Panc1 (cell line): ENCODE results near the gene HHAT. TPM values are rescaled to one million over a fixed set of nuclear protein-coding genes. Genes with fewer than 3 reads are reported as not detected.

ENCODE experiments used
- ATAC-seq: fragments of 200-7000 bp; cut with Tn5 transposase; 2 replicates; pipeline ENCODE4 v1.9.1; 2020; ENCODE audit warnings: mild to moderate bottlenecking, moderate library complexity
- BruUV-seq: library from RNA; stranded (reverse); fragments of 400-500 nt; replicated peaks from 2 replicates; lab custom pipeline; 2021; lab: Mats Ljungman, UMichigan
- CTCF ChIA-PET: fragments of 300-600 bp; sonication (Branson Sonifier 250); formaldehyde crosslinking; loops from one replicate; lab custom pipeline; 2022; ENCODE audit warnings: antibody characterized with exemption; lab: Charles Lee
- POLR2A ChIA-PET: fragments of 300-600 bp; sonication (Branson Sonifier 250); formaldehyde crosslinking; loops from one replicate; lab custom pipeline; 2022; ENCODE audit warnings: antibody characterized with exemption; lab: Charles Lee
- DNase-seq: peaks from one replicate; pipeline ENCODE4 v3.0.0-alpha.2; 2010; ENCODE audit warnings: low read depth, low spot score
- H3K27ac ChIP-seq: 2 replicates; pipeline ENCODE4 v1.5.1; 2011; ENCODE audit warnings: mild to moderate bottlenecking, low read length, inconsistent platforms
- H3K27me3 ChIP-seq: fragments of 200-500 bp; sonication (Bioruptor generic); 2 replicates; pipeline ENCODE4 v1.6.0; 2014; ENCODE audit warnings: low read length, inconsistent platforms; ENCODE audit not compliant: control insufficient read depth, insufficient read depth
- H3K36me3 ChIP-seq: fragments of 200-500 bp; sonication (Bioruptor generic); 2 replicates; pipeline ENCODE4 v1.5.1; 2014; ENCODE audit warnings: inconsistent platforms, mild to moderate bottlenecking, low read length, moderate library complexity; ENCODE audit not compliant: control insufficient read depth, insufficient read depth
- H3K4me1 ChIP-seq: 2 replicates; pipeline ENCODE4 v1.5.1; 2011; ENCODE audit warnings: inconsistent platforms, mild to moderate bottlenecking, low read length, moderate library complexity; ENCODE audit not compliant: control insufficient read depth, insufficient read depth
- H3K4me3 ChIP-seq, 2 experiments: 2 replicates each; pipeline ENCODE4 v1.5.1; 2011 to 2012; ENCODE audit warnings: low read depth in 2 of 2, low read length in 2 of 2, mild to moderate bottlenecking in 2 of 2, inconsistent platforms in 1 of 2, moderate library complexity in 1 of 2
- H3K9me3 ChIP-seq: fragments of 200-500 bp; sonication (Bioruptor generic); 2 replicates; pipeline ENCODE4 v1.5.1; 2014; ENCODE audit warnings: low read depth, mild to moderate bottlenecking, inconsistent platforms, low read length, moderate library complexity; ENCODE audit not compliant: control insufficient read depth, insufficient read depth
- CTCF ChIP-seq: fragments of 450-650 bp; IDR thresholded peaks from 2 replicates; pipeline ENCODE4 v1.5.1; 2017; ENCODE audit warnings: mild to moderate bottlenecking
- POLR2AphosphoS5 ChIP-seq: IDR thresholded peaks from 2 replicates; pipeline ENCODE4 v1.6.1; 2012; ENCODE audit warnings: mild to moderate bottlenecking, low read depth, low read length, moderate library complexity
- REST ChIP-seq, 2 experiments: IDR thresholded peaks; 2 replicates each; pipeline ENCODE4 v1.6.1; 2011 to 2012; ENCODE audit warnings: low read depth in 2 of 2, control low read depth in 1 of 2, low read length in 1 of 2, mild to moderate bottlenecking in 1 of 2, moderate library complexity in 1 of 2; ENCODE audit not compliant: insufficient read depth in 1 of 2
- SIN3A ChIP-seq: IDR thresholded peaks from 2 replicates; pipeline ENCODE4 v1.6.1; 2012; ENCODE audit warnings: low read depth, mild to moderate bottlenecking, low read length, moderate library complexity, borderline replicate concordance; ENCODE audit not compliant: insufficient read depth
- TCF7L2 ChIP-seq: IDR thresholded peaks from 2 replicates; pipeline ENCODE4 v1.6.1; 2011; ENCODE audit warnings: mild to moderate bottlenecking, low read depth, low read length, inconsistent platforms
- in situ Hi-C: cut with HindIII; loops from 2 replicates; pipeline ENCODE4 v1.10.0; 2016; ENCODE audit warnings: low sequenced_read_pairs, low pct_unique_long_range_greater_than_20kb
- intact Hi-C: fragments of 100-400 bp; cut with micrococcal nuclease; formaldehyde crosslinking; loops from one replicate; pipeline ENCODE4 v1.10.0; 2022; ENCODE audit not compliant: unreplicated experiment
- total RNA-seq: library from RNA; stranded (reverse); gene quantifications from one replicate; pipeline ENCODE4 v1.2.1, GENCODE V29; 2021; ENCODE audit not compliant: unreplicated experiment

The HHAT gene
- total RNA-seq, 1 experiment from 2014 or later: 2.3 TPM

- no peaks in the 10 kb centered on the region for H3K4me1 ChIP-seq
- H3K4me3 ChIP-seq: no peak overlapping the region
- no peak for ATAC-seq
- DNase-seq: no peak
- no peak overlapping the region for H3K27ac ChIP-seq
- in situ Hi-C loops (no loop called here), intact Hi-C loops (no loop called here)
- H3K27me3 ChIP-seq: peaks cover 2% of the 10 kb centered on the region
- POLR2A ChIA-PET: no interaction called here
- BruUV-seq: no TSS peak
- no peaks in the 10 kb centered on the region for H3K9me3 ChIP-seq
- H3K36me3 ChIP-seq: no peaks in the 10 kb centered on the region
- TF ChIP-seq TCF7L2: no peak
- no peak for TF ChIP-seq SIN3A
- TF ChIP-seq POLR2AphosphoS5: no peak
- TF ChIP-seq CTCF: no peak
- no peak for TF ChIP-seq REST (IDR thresholded peaks at IDR 0.05; ENCODE audit: insufficient read depth in 1 of 2, low read depth in 2 of 2, low read length in 1 of 2)
- CTCF ChIA-PET: no interaction called here
Measured at GRCh38 chr1:210291081-210291764, 37.5 kb upstream of the HHAT start.

- Histone ChIP-seq H3K27me3 (peaks cover 2% of the 10 kb centered on the region), H3K4me1 (no peaks in the 10 kb centered on the region), H3K9me3 (no peaks in the 10 kb centered on the region), H3K36me3 (no peaks in the 10 kb centered on the region), H3K4me3 (peak overlapping the region; percentile 34 to 47), H3K27ac (no peak overlapping the region)
- CTCF ChIA-PET: no interaction called here
- TF ChIP-seq TCF7L2: no peak
- TF ChIP-seq REST (IDR thresholded peaks at IDR 0.05; ENCODE audit: insufficient read depth in 1 of 2, low read depth in 2 of 2, low read length in 1 of 2): no peak
- no peak for TF ChIP-seq CTCF
- TF ChIP-seq POLR2AphosphoS5: no peak
- TF ChIP-seq SIN3A: no peak
- in situ Hi-C loops: no loop called here
- no TSS peak for BruUV-seq
- DNase-seq: no peak
- POLR2A ChIA-PET: no interaction called here
- ATAC-seq: no peak
- intact Hi-C loops: no loop called here
Measured at GRCh38 chr1:210291786-210292230, 36.9 kb upstream of the HHAT start.
